Activated CD8-positive, alpha-beta memory T cell treated with anti-CD3 and anti-CD28 coated beads, Interleukin-2, amount 50 U/mL, for 1 hour (primary cell): ENCODE results near the gene ARL5B.
"Not testable (repeated sequence)": the region's sequence is repeated elsewhere in the genome, so short reads cannot be mapped to it uniquely, and the experiment has no call there.

ENCODE experiments used
- DNase-seq: peaks from one replicate; pipeline ENCODE4 v3.0.0-alpha.2; 2020; ENCODE audit errors: extremely low read depth

ARL5B gene

GRCh38 chr10:18659125-18659818, at the start of gene ARL5B:
ARL5B (plus strand) TSS chr10:18659431; CDS start chr10:18659638, 207 bp downstream.
- peak; percentile 85 for DNase-seq

GRCh38 chr10:18610517-18610916, 48.7 kb upstream of the ARL5B start:
- no peak for DNase-seq

GRCh38 chr10:18611168-18611567, 48.1 kb upstream of the ARL5B start:
- DNase-seq, result no peak

- no peak for DNase-seq
Observed at GRCh38 chr10:18615618-18616017, 43.6 kb upstream of the ARL5B start.

- no peak for DNase-seq
Observed at GRCh38 chr10:18616337-18616736, 42.9 kb upstream of the ARL5B start.

GRCh38 chr10:18619016-18619415, 40.2 kb upstream of the ARL5B start:
- DNase-seq, result no peak

GRCh38 chr10:18620856-18621255, 38.4 kb upstream of the ARL5B start:
- DNase-seq, result no peak

GRCh38 chr10:18623671-18624070, 35.6 kb upstream of the ARL5B start:
- not testable (repeated sequence) for DNase-seq

- no peak for DNase-seq
Observed at GRCh38 chr10:18625886-18626285, 33.3 kb upstream of the ARL5B start.

GRCh38 chr10:18627452-18628018, 31.7 kb upstream of the ARL5B start:
- peak; percentile 38 for DNase-seq

- not testable (repeated sequence) for DNase-seq
Observed at GRCh38 chr10:18632500-18632899, 26.7 kb upstream of the ARL5B start.

- DNase-seq, result no peak
Observed at GRCh38 chr10:18635995-18636394, 23.2 kb upstream of the ARL5B start.

- not testable (repeated sequence) for DNase-seq
Observed at GRCh38 chr10:18637400-18637799, 21.8 kb upstream of the ARL5B start.

- not testable (repeated sequence) for DNase-seq
Observed at GRCh38 chr10:18639719-18640118, 19.5 kb upstream of the ARL5B start.

- DNase-seq, result no peak
Observed at GRCh38 chr10:18647151-18647550, 12.1 kb upstream of the ARL5B start.

- DNase-seq, result no peak
Observed at GRCh38 chr10:18647945-18648344, 11.3 kb upstream of the ARL5B start.

- DNase-seq, result no peak
Observed at GRCh38 chr10:18649364-18649959, 9.8 kb upstream of the ARL5B start.

GRCh38 chr10:18650404-18650997, 8.7 kb upstream of the ARL5B start:
- DNase-seq, result no peak

- DNase-seq, result peak; percentile 88
Observed at GRCh38 chr10:18651324-18652007, 7.8 kb upstream of the ARL5B start, which contains the start of gene NSUN6. NSUN6 (minus strand) TSS chr10:18651587; CDS start chr10:18651203, 384 bp downstream.

- DNase-seq, result no peak
Observed at GRCh38 chr10:18653112-18653511, 6.1 kb upstream of the ARL5B start.

GRCh38 chr10:18656724-18657123, 2.5 kb upstream of the ARL5B start:
- DNase-seq, result no peak
